BLaER1 treated with 17β-estradiol and CSF1 and Interleukin-3, amounts not matched to agents 10 nM and 100 nM (cell line): ENCODE data around the gene SLC38A9.
"Not testable (repeated sequence)": the region's sequence is repeated elsewhere in the genome, so short reads cannot be mapped to it uniquely, and the experiment has no call there.

Experiments
- H3K27ac ChIP-seq, 11 experiments: shearing (Covaris generic); formaldehyde crosslinking; 2 replicates each; pipeline ENCODE4 v1.8.1; 2022
- H3K27me3 ChIP-seq, 11 experiments: shearing (Covaris generic); formaldehyde crosslinking; 2 replicates each; pipeline ENCODE4 v1.8.1; 2022
- H3K36me3 ChIP-seq, 11 experiments: shearing (Covaris generic); formaldehyde crosslinking; 2 replicates each; pipeline ENCODE4 v1.8.1; 2022
- H3K4me1 ChIP-seq, 10 experiments: shearing (Covaris generic); formaldehyde crosslinking; 2 replicates each; pipeline ENCODE4 v1.8.1; 2022
- H3K4me2 ChIP-seq, 11 experiments: shearing (Covaris generic); formaldehyde crosslinking; 2 replicates each; pipeline ENCODE4 v1.8.1; 2022
- H3K4me3 ChIP-seq, 10 experiments: shearing (Covaris generic); formaldehyde crosslinking; 2 replicates each; pipeline ENCODE4 v1.8.1; 2022
- H3K9ac ChIP-seq, 11 experiments: shearing (Covaris generic); formaldehyde crosslinking; 2 replicates each; pipeline ENCODE4 v1.8.1; 2022
- H3K9me3 ChIP-seq, 11 experiments: shearing (Covaris generic); formaldehyde crosslinking; replicated peaks in 1 of 11; 2 replicates each; pipeline ENCODE4 v1.8.1; 2022
- H4K20me1 ChIP-seq, 11 experiments: shearing (Covaris generic); formaldehyde crosslinking; 2 replicates each; pipeline ENCODE4 v1.8.1; 2022
- Cebpa-rat ChIP-seq, 11 experiments: shearing (Covaris generic); IDR thresholded peaks; 2 replicates each; pipeline ENCODE4 v1.8.1; 2022

The SLC38A9 gene, protein sequence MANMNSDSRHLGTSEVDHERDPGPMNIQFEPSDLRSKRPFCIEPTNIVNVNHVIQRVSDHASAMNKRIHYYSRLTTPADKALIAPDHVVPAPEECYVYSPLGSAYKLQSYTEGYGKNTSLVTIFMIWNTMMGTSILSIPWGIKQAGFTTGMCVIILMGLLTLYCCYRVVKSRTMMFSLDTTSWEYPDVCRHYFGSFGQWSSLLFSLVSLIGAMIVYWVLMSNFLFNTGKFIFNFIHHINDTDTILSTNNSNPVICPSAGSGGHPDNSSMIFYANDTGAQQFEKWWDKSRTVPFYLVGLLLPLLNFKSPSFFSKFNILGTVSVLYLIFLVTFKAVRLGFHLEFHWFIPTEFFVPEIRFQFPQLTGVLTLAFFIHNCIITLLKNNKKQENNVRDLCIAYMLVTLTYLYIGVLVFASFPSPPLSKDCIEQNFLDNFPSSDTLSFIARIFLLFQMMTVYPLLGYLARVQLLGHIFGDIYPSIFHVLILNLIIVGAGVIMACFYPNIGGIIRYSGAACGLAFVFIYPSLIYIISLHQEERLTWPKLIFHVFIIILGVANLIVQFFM

DNA sequence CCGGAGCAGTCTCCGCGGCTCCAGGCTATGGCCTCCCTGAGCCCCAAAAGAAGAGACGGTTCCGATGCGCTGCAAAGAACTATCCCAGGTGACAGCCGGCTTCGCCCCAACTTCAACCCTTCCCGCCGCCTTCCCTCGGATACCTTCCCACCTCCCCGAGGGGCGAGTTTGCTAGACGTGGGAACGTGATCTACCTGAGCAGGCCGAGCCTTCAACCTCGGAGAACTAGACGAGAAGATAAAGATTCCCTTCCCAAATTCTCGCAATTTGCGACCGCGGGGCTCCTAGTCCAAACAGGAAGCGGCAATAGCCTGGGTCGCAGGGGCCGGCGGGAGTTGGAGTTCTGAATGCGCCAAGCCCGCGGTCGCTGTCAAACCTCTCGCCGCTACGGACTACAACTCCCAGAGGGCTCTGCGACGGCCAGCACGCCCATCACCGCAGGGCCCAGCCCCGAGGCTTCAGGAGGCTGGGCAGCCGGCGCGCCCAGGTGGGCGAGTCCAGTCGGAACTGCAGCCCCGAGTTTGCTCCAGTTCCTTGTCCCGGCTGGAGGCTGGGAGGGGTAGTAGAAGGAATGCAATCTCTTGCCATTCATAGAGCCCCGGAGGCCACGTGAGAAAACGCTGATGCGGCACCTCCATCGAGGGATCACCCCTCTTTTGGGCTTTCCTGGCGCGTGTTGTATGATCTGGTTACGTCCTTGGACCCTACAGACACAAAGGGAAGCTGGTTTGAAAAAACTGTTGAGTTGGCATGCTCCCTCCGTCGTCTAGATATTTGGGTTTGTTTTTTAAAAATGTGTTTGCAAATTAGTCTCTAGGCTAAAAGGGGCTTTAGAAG, at the start of gene SLC38A9:
Gene SLC38A9 (minus strand): TSS at position 302 of the 837 bp plus-strand sequence. CDS start 14,366 bp downstream, outside the sequence.
- Histone ChIP-seq H3K27ac (peak within 1 kb of the TSS; percentile 63 to 87 (median 72)), H3K4me2 (peak within 1 kb of the TSS; percentile 87 to 100 (median 94)), H3K27me3 (no peaks in the 10 kb centered on the region), H3K4me1 (peaks cover 14 to 27% (median 17%) of the 10 kb centered on the region in 10 experiments), H3K36me3 (peaks cover 14 to 26% (median 19%) of the 10 kb centered on the region in 11 experiments; a peak in 20 of 22 replicates), H3K9ac (peak within 1 kb of the TSS; percentile 75 to 92 (median 85)), H4K20me1 (peaks cover 0 to 5% (median 0%) of the 10 kb centered on the region in 11 experiments; a peak in 1 of 22 replicates), H3K9me3 (peaks cover 0 to 1% (median 0%) of the 10 kb centered on the region in 11 experiments; a peak in 2 of 22 replicates), H3K4me3 (peak within 1 kb of the TSS; percentile 80 to 99 (median 86))
- no peak for TF ChIP-seq Cebpa-rat (IDR thresholded peaks at IDR 0.05)

DNA sequence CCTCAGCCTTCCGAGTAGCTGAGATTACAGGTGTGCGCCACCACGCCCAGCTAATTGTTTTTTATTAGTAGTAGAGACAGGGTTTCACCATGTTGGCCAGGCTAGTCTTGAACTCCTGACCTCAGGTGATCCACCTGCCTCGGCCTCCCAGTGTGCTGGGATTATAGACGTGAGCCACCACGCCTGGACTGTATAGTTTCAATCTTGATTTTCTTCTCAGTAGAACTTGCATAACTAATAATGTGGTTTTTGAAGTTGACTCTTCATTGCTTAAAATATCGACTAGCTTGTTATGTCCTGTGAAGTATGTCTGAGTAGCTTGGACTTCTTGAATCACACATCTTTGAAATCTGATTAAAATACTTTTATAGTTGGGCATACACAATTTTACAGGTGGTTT, 49.6 kb upstream of the SLC38A9 start:
- not testable (repeated sequence) for H3K4me2 ChIP-seq, H3K27me3 ChIP-seq, H3K27ac ChIP-seq, H3K4me3 ChIP-seq, H4K20me1 ChIP-seq, H3K9ac ChIP-seq, H3K4me1 ChIP-seq, H3K9me3 ChIP-seq, H3K36me3 ChIP-seq

DNA sequence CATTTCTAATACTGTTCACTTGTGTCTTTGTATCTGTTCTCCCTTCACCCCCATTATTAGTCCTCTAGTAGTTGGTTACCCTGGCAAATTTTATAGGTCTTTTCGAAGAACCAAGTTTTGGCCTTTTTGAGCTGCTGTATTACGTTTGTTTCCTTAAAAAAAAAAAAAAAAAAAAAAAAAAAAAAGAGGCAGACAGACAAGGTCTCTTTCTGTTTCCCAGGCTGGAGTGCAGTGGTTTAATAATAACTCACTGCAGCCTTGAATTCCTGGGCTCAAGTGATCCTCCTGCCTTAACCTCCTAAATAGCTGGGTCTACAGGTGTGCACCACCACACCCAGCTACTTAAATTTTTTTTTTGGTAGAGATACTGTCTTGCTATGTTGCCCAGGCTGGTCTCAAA, 46.6 kb upstream of the SLC38A9 start:
- H3K9ac ChIP-seq, result no peak overlapping the region
- no peak overlapping the region for H3K27ac ChIP-seq
- H4K20me1 ChIP-seq, result no peaks in the 10 kb centered on the region
- no peak overlapping the region for H3K4me3 ChIP-seq
- H3K9me3 ChIP-seq, result no peaks in the 10 kb centered on the region
- H3K36me3 ChIP-seq, result no peaks in the 10 kb centered on the region
- H3K4me1 ChIP-seq, result no peaks in the 10 kb centered on the region
- H3K4me2 ChIP-seq, result no peak overlapping the region
- H3K27me3 ChIP-seq, result no peaks in the 10 kb centered on the region
- TF ChIP-seq Cebpa-rat (IDR thresholded peaks at IDR 0.05), result no peak

DNA sequence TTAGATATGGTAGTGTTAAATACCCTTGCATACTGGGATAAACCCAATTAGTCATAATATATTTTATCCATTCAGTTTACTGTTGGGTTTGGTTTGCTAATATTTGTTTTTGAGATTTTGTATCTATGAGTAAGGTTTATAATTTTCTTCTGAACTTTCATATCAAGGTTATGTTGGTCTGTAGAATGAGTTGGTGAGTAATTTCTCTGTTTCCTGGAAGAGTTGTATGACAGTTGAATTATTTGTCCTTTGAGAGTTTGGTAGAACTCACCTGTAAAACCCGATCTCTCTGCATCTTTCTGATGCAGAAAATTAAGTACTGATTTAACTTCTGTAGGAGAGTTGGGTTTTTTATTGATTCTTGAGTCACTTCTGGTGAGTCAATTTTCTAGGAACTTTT, 46.1 kb upstream of the SLC38A9 start:
- Histone ChIP-seq H4K20me1 (no peaks in the 10 kb centered on the region), H3K27me3 (no peaks in the 10 kb centered on the region), H3K4me1 (no peaks in the 10 kb centered on the region), H3K36me3 (no peaks in the 10 kb centered on the region), H3K4me3 (no peak overlapping the region), H3K4me2 (no peak overlapping the region), H3K9ac (no peak overlapping the region), H3K9me3 (no peaks in the 10 kb centered on the region), H3K27ac (no peak overlapping the region)
- no peak for TF ChIP-seq Cebpa-rat (IDR thresholded peaks at IDR 0.05)

DNA sequence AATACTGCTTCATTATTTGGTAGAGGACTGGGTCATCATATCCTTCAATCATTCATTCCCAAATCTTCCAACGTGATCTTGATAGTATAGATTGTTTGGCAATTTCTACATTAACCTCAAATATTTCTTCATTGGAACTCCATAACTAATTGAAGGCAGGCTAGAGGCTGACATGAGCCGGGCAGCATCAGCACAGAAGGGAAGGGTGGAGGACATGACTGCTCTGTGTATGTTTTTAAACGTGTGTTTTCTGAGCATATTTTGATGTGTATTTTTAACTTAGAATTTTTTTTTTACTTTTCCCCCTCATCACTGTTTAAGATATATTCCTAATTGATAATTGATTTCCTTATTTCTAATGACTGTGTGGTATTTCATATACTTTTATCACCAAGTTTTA, 38.4 kb upstream of the SLC38A9 start:
- Histone ChIP-seq H3K27ac (no peak overlapping the region), H3K4me2 (no peak overlapping the region), H3K27me3 (no peaks in the 10 kb centered on the region), H3K9me3 (no peaks in the 10 kb centered on the region), H3K36me3 (no peaks in the 10 kb centered on the region), H3K9ac (no peak overlapping the region), H3K4me1 (no peaks in the 10 kb centered on the region), H4K20me1 (no peaks in the 10 kb centered on the region), H3K4me3 (no peak overlapping the region)
- no peak for TF ChIP-seq Cebpa-rat (IDR thresholded peaks at IDR 0.05)

DNA sequence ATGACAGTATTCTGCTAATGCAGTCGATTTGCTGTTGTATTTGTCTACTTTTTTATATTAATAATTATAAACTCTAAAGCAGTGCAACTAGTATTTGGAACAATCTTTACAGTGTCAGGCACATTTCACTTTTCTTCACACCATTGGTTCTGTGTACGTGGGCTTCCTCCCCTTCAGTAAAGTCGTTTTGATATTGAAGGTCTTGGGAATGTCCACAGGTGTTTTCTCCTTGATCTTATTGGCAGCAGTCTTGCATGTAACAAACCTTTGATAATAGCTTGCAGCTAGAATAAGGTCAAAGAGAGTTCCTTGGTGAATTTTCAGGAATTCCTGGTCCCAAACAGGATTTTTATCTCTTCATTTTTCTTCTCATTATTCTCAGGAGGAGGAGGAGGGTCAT, 37.9 kb upstream of the SLC38A9 start:
- TF ChIP-seq Cebpa-rat (IDR thresholded peaks at IDR 0.05), result no peak
- Histone ChIP-seq H3K9me3 (no peaks in the 10 kb centered on the region), H3K4me2 (no peak overlapping the region), H4K20me1 (no peaks in the 10 kb centered on the region), H3K9ac (no peak overlapping the region), H3K27me3 (no peaks in the 10 kb centered on the region), H3K4me1 (no peaks in the 10 kb centered on the region), H3K4me3 (no peak overlapping the region), H3K36me3 (no peaks in the 10 kb centered on the region), H3K27ac (no peak overlapping the region)

DNA sequence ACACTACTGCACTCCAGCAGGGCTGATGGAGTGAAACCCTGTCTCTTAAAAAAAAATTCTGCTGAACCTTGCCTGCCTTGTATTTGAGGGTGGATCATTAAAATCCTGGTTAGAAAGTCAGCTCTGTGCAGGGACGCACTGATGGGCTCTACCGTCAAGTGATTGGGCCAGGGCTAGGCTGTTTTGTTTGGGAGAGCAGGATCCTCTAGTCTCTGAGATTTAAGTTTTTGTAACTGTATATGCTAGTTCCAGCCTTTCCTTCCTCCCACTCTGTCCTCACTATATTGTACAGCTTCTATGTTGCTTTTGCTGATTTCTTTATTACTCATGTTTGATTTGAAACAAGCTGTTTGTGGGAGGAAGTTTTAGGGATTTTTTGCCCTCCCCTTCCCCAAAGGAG, 37.3 kb upstream of the SLC38A9 start:
- H3K9me3 ChIP-seq, result no peaks in the 10 kb centered on the region
- no peaks in the 10 kb centered on the region for H3K4me1 ChIP-seq
- no peak overlapping the region for H3K9ac ChIP-seq
- H3K4me3 ChIP-seq, result no peak overlapping the region
- H4K20me1 ChIP-seq, result no peaks in the 10 kb centered on the region
- no peak for TF ChIP-seq Cebpa-rat (IDR thresholded peaks at IDR 0.05)
- no peak overlapping the region for H3K27ac ChIP-seq
- no peaks in the 10 kb centered on the region for H3K36me3 ChIP-seq
- H3K27me3 ChIP-seq, result no peaks in the 10 kb centered on the region
- no peak overlapping the region for H3K4me2 ChIP-seq

DNA sequence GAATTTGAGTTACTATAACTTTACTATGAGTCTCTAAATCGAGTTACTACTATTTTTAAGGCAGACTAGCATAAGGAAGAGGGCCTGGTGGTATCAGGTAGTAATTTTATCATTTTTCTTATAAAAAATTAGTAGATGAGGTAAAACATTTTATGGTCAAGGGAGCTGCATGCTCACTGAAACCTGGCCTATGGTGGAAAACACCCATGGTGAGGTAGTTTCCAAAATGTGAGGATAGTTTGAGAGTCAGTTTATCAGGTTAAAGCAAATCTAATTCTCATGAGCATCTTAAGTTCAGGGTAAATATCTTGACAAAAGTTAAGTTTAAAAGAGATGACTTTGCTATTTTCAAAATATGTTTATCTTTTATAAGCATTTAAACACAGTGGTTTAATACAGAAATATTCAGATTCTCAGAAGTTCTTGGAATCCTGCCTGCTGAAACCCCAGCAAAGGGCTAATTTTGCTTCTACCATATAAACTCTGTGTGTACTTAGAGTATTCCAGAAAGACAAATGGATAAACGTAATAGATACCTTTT, 35.7 kb upstream of the SLC38A9 start:
- Histone ChIP-seq H3K27ac (no peak overlapping the region), H3K9ac (no peak overlapping the region), H3K4me2 (no peak overlapping the region)

DNA sequence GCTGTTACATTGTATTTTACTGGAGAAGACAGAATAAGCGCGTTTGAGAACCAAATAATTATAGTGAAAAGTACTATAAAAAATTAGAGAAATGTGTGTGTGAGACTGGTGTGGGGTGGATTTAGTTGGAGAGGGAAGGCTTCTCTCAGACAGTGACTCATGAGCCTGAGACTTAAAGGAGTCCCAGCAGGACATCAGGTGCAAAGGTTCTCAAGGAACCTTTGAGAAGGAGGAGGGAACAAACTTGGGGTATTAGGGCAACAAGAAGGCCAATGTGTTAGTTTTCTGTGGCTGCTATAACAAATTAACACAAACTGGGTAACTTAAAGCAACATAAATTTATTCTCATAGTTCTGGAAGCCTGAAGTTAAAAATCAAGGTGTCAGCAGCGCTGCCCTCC, 30.7 kb upstream of the SLC38A9 start:
- no peak overlapping the region for H3K27ac ChIP-seq
- no peaks in the 10 kb centered on the region for H3K27me3 ChIP-seq
- H3K4me3 ChIP-seq, result no peak overlapping the region
- no peaks in the 10 kb centered on the region for H3K4me1 ChIP-seq
- H3K36me3 ChIP-seq, result no peaks in the 10 kb centered on the region
- H4K20me1 ChIP-seq, result no peaks in the 10 kb centered on the region
- H3K4me2 ChIP-seq, result no peak overlapping the region
- H3K9ac ChIP-seq, result no peak overlapping the region
- H3K9me3 ChIP-seq, result peaks cover 3 to 6% (median 5%) of the 10 kb centered on the region in 11 experiments; a peak in 19 of 22 replicates
- TF ChIP-seq Cebpa-rat (IDR thresholded peaks at IDR 0.05), result no peak

More for the DNA sequence above, 35.7 kb upstream of the SLC38A9 start:
- Histone ChIP-seq H3K9me3 (no peaks in the 10 kb centered on the region), H3K4me1 (no peaks in the 10 kb centered on the region), H3K36me3 (no peaks in the 10 kb centered on the region), H3K27me3 (no peaks in the 10 kb centered on the region), H3K4me3 (no peak overlapping the region), H4K20me1 (no peaks in the 10 kb centered on the region)
- no peak for TF ChIP-seq Cebpa-rat (IDR thresholded peaks at IDR 0.05)
